Mucosa of descending colon (tissue), 3 donors: ENCODE data around the gene PACS2. TPM values are rescaled to one million over a fixed set of nuclear protein-coding genes. Genes with fewer than 3 reads are reported as not detected.
"Not testable (repeated sequence)": the region's sequence is repeated elsewhere in the genome, so short reads cannot be mapped to it uniquely, and the experiment has no call there.

Source experiments
- ATAC-seq: fragments of 200-7000 bp; cut with Tn5 transposase; one replicate; pipeline ENCODE4 v1.9.1; 2020; ENCODE audit warnings: mild to moderate bottlenecking, moderate library complexity
- DNase-seq, 3 donors: peaks; one replicate each; pipeline ENCODE4 v3.0.0-alpha.2; 2020
- H3K36me3 ChIP-seq: fragments of 200-600 bp; one replicate; pipeline ENCODE4 v1.8.0; 2021; ENCODE audit warnings: low read depth, mild to moderate bottlenecking
- H3K4me1 ChIP-seq: fragments of 200-600 bp; one replicate; pipeline ENCODE4 v1.8.0; 2021; ENCODE audit warnings: low read depth, mild to moderate bottlenecking
- H3K4me3 ChIP-seq: fragments of 200-600 bp; one replicate; pipeline ENCODE4 v1.8.0; 2021; ENCODE audit warnings: mild to moderate bottlenecking
- H3K9me3 ChIP-seq: fragments of 200-600 bp; one replicate; pipeline ENCODE4 v1.8.0; 2021; ENCODE audit warnings: mild to moderate bottlenecking
- intact Hi-C, 2 donors: fragments of 100-400 bp; cut with DNase I in 1 of 2; cut with micrococcal nuclease in 1 of 2; formaldehyde crosslinking; loops; one replicate each; pipeline versions ENCODE4 v1.11.0 to v1.11.1; 2022; cut with DNase I, micrococcal nuclease
- total RNA-seq, 3 donors: library from RNA; stranded (reverse); fragmentation: NEBNext Ultra II Directional in 2 of 3; extraction: Animal tissue kit (Norgen Biotek cat#: 25700) in 2 of 3; gene quantifications; one replicate each; pipeline versions ENCODE4 v1.2.1 to v1.2.4, GENCODE V29; 2021 to 2023
- TF ChIP-seq, protein P1 (sequence below): fragments of 200-600 bp; IDR thresholded peaks from one replicate; pipeline ENCODE4 v1.8.0; 2022; ENCODE audit warnings: antibody characterized with exemption, mild to moderate bottlenecking
- donor health status: DM: no; HTN: no; CAD: no; lungs with moderate emphysema.
- donor health status: DM: no; HTN: no; CAD: no.
- donor health status: DM: no; HTN: yes; CAD: no.

PACS2 gene
- total RNA-seq, 3 donors from 2014 or later, result 71.7 to 84.3 (median 78.9) TPM

DNA sequence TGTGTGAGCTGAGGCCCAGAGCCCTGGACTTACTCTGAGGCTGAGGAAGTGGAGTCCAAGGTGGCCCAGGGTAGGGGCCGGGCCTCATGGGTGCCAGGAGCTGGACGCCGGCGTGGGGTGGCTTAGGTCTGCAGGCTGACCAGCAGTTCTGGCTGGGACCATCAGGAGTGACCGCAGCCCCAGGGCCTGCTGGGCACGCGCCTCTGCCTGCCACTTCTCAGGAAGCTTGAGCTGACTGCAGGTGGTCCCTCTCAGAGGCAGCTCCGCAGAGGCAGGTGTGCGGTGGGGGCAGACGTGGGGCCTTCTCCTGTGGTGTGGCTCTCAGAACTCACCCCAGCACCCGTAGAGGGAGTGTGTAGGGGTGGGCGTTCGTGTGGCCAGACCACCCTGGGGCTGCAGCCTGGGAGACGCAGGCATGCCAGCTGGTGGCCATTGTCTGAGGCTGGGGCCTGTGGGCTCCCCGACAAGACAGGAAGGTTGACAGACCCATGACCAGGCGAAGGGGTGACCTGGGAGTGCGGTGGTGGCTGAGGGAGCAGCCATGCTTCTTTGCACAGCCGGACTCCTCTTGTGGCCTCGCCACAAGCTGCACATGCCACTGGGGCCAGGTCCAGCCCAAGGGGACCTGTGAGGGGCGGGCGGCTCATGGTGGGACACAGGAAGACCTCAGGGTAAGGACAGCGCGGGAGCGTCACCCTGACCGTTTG lies 43.7 kb downstream of the PACS2 start:
- DNase-seq (no peak), ATAC-seq (no peak)
- H3K4me1 ChIP-seq, result no peaks in the 10 kb centered on the region
- TF ChIP-seq, protein P1, sequence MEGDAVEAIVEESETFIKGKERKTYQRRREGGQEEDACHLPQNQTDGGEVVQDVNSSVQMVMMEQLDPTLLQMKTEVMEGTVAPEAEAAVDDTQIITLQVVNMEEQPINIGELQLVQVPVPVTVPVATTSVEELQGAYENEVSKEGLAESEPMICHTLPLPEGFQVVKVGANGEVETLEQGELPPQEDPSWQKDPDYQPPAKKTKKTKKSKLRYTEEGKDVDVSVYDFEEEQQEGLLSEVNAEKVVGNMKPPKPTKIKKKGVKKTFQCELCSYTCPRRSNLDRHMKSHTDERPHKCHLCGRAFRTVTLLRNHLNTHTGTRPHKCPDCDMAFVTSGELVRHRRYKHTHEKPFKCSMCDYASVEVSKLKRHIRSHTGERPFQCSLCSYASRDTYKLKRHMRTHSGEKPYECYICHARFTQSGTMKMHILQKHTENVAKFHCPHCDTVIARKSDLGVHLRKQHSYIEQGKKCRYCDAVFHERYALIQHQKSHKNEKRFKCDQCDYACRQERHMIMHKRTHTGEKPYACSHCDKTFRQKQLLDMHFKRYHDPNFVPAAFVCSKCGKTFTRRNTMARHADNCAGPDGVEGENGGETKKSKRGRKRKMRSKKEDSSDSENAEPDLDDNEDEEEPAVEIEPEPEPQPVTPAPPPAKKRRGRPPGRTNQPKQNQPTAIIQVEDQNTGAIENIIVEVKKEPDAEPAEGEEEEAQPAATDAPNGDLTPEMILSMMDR, result no peak
- intact Hi-C loops, result no loop called here
- H3K4me3 ChIP-seq, result no peak overlapping the region
- no peaks in the 10 kb centered on the region for H3K9me3 ChIP-seq
- H3K36me3 ChIP-seq, result no peaks in the 10 kb centered on the region

DNA sequence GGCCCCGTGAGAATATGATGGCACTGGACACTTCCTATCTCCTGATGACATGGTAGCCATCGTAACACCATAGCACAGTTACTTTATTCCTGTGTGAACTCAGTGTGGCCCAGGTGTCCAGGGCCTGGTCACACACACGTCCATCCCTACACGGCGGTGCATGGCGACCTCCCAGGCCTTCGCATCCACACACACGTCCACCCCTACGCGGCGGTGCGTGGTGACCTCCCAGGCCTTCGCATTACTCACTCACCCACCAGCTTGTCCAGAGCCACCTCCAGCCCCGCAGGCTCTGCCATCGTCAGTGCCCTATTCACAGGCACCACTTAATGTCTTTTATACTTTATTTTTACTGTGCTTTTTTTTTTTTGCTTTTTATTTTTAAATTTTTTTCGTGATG lies 44.4 kb downstream of the PACS2 start:
- Histone ChIP-seq H3K4me1 (no peaks in the 10 kb centered on the region), H3K4me3 (no peak overlapping the region), H3K36me3 (no peaks in the 10 kb centered on the region), H3K9me3 (no peaks in the 10 kb centered on the region)
- DNase-seq, result no peak
- intact Hi-C loops, result no loop called here
- no peak for ATAC-seq
- TF ChIP-seq, protein P1, result no peak

DNA sequence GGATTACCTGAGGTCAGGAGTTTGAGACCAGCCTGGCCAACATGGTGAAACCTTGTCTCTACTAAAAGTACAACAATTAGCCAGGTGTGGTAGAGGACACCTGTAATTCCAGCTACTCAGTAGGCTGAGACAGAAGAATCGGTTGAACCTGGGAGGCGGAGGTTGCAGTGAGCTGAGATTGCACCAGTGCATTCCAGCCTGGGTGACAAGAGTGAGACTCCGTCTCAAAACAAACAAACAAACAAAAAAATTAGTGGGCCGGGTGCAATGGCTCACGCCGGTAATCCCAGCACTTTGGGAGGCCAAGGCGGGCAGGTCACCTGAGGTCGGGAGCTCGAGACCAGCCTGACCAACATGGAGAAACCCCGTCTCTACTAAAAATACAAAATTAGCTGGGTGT lies 46.9 kb downstream of the PACS2 start:
- H3K4me1 ChIP-seq, H3K36me3 ChIP-seq, ATAC-seq, H3K9me3 ChIP-seq, DNase-seq, H3K4me3 ChIP-seq, intact Hi-C loops: not testable (repeated sequence)

DNA sequence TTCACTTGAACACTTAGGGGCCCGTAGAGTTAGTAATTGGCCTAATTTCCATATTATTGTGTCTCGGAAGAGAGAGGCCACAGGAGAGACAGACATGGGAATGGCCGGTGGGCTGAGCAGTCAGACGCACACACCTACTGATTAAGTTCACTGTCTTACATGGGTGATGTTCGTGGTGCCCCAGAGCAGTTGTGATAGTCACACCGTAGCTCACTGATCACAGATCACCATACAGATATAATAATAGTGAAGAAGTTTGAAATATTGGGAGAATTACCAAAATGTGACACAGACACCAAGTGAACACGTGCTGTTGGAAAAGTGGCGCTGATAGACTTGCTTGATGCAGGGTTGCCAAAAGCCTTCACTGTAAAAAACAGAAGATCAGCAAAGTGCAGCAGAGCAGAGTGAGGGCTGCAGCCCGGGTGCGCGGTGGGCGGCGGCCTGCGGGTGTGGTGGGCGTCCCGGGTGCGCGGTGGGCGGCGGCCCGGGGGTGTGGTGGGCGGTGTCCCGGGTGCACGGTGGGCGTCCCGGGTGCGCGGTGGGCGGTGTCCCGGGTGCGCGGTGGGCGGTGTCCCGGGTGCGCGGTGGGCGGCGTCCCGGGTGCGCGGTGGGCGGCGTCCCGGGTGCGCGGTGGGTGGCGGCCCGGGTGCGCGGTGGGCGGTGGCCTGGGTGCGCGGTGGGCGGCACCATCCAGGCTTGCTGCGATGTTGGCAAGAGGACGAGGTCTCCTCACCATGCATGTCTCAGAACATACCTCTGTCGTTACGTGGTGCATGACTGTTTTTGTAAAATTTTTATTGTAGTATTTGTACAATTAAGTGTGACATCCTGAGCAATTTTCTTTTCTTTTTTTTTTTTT lies 49.5 kb downstream of the PACS2 start:
- peak; percentile 71 for ATAC-seq

DNA sequence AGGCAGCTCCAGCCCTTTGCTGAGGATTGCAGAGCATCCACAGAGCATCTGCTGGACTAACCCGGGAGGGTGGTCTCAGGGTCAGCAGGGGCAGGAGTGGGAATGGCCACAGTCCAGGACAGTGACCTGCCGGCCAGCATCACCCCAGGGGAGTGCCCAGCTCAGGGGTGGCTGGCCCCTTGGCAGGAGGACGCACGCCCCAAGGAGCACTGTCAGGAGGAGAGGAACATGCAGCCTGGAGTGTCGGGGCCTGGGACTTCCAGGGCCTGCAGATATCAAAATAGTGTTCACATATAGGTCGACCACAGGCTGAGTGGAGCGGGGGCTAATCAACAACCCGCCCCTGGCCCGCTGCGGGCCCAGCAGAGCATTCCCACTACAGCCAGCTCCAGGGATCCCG lies 50.6 kb downstream of the PACS2 start:
- DNase-seq, result peak in 1 of 3 donors; percentile 46
- Histone ChIP-seq H3K4me1 (no peaks in the 10 kb centered on the region), H3K4me3 (no peak overlapping the region), H3K36me3 (no peaks in the 10 kb centered on the region), H3K9me3 (no peaks in the 10 kb centered on the region)
- no peak for ATAC-seq
- TF ChIP-seq, protein P1, result no peak
- intact Hi-C loops, result no loop called here

More for the DNA sequence above, 49.5 kb downstream of the PACS2 start:
- intact Hi-C loops, result no loop called here
- Histone ChIP-seq H3K36me3 (no peaks in the 10 kb centered on the region), H3K4me1 (no peaks in the 10 kb centered on the region), H3K9me3 (no peaks in the 10 kb centered on the region), H3K4me3 (no peak overlapping the region)
- TF ChIP-seq, protein P1, result no peak
- DNase-seq, result peak; percentile 49 to 59 (median 49)

DNA sequence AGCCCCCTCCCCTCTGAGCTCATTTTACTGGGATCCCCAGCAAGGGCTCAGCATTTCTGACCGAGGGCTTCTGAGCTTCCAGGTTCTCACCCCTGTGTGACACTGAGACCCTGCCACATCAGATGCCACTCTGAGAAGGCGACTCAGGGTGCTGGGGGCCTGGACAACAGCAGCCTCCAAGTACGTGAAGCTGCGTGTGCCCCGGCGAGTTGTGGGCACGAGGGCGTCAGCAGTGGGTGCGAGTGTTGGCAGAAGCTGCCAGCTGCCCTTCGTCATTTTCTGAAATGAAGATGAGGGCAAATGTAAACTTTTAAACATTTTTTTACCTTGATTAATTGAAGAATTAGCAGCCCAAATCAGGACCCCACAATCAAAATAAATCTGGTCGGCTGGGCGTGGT lies 51.1 kb downstream of the PACS2 start:
- Histone ChIP-seq H3K9me3 (no peaks in the 10 kb centered on the region), H3K4me3 (no peak overlapping the region), H3K4me1 (no peaks in the 10 kb centered on the region), H3K36me3 (no peaks in the 10 kb centered on the region)
- ATAC-seq, result no peak
- no peak for DNase-seq
- intact Hi-C loops, result no loop called here
- TF ChIP-seq, protein P1, result no peak
